Measurements from ENCODE around the gene CDKN3.
"Not testable (repeated sequence)": the region's sequence is repeated elsewhere in the genome, so short reads cannot be mapped to it uniquely, and the experiment has no call there.

The CDKN3 gene

DNA sequence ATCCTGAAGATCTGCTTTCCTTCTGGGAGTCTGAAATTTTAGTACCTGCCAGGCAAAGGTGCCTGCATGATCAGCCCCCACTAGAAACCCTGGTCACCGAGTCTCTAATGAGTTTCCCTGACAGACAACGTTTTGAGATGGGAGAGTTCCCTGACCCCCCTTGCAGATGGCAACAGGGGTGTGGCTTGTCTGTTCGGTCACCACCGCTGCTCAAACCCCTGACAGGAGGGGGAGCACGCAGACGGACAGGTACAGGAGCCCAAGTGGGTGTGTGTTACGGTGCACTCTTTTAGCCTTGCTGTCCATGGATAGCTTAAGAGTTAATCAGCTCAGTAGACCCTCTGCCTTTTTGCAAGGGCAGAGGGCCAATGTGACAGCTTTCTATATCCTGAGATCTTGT is 19.3 kb upstream of the CDKN3 start:
- DNase-seq (no peak), ATAC-seq (ENCODE audit: insufficient read depth, low read depth) (no peak)
- Histone ChIP-seq H2AFZ (ENCODE audit: low read depth, low read length) (no peak overlapping the region), H3K9me3 (ENCODE audit: insufficient read depth, low read length, severe bottlenecking) (no peaks in the 10 kb centered on the region), H3K27ac (ENCODE audit: low read length) (no peak overlapping the region), H3K4me1 (ENCODE audit: insufficient read depth, low read length) (no peaks in the 10 kb centered on the region), H3K36me3 (ENCODE audit: insufficient read depth, low read length) (no peaks in the 10 kb centered on the region), H3K27me3 (ENCODE audit: insufficient read depth, low read length, poor library complexity) (no peaks in the 10 kb centered on the region), H4K20me1 (ENCODE audit: insufficient read depth, low read length) (no peaks in the 10 kb centered on the region), H3K9ac (ENCODE audit: low read depth, low read length) (no peak overlapping the region), H3K79me2 (ENCODE audit: insufficient read depth, low read length) (no peaks in the 10 kb centered on the region), H3K4me3 (ENCODE audit: low read depth in 1 of 2, low read length in 2 of 2) (no peak overlapping the region), H3K4me2 (ENCODE audit: insufficient read depth, low read length) (no peak overlapping the region)
- TF ChIP-seq, protein P1, sequence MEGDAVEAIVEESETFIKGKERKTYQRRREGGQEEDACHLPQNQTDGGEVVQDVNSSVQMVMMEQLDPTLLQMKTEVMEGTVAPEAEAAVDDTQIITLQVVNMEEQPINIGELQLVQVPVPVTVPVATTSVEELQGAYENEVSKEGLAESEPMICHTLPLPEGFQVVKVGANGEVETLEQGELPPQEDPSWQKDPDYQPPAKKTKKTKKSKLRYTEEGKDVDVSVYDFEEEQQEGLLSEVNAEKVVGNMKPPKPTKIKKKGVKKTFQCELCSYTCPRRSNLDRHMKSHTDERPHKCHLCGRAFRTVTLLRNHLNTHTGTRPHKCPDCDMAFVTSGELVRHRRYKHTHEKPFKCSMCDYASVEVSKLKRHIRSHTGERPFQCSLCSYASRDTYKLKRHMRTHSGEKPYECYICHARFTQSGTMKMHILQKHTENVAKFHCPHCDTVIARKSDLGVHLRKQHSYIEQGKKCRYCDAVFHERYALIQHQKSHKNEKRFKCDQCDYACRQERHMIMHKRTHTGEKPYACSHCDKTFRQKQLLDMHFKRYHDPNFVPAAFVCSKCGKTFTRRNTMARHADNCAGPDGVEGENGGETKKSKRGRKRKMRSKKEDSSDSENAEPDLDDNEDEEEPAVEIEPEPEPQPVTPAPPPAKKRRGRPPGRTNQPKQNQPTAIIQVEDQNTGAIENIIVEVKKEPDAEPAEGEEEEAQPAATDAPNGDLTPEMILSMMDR (IDR thresholded peaks at IDR 0.05; ENCODE audit: borderline replicate concordance, extremely low read depth, low read length, poor library complexity, severe bottlenecking), result no peak
- TF ChIP-seq EZH2 (IDR thresholded peaks at IDR 0.05; ENCODE audit: borderline replicate concordance, low read depth, low read length, severe bottlenecking), result no peak

GRCh38 chr14:54378893-54379292 is 17.9 kb upstream of the CDKN3 start:
- H3K9me3 ChIP-seq (ENCODE audit: insufficient read depth, low read length, severe bottlenecking); H2AFZ ChIP-seq (ENCODE audit: low read depth, low read length); H3K4me2 ChIP-seq (ENCODE audit: insufficient read depth, low read length); H3K4me3 ChIP-seq (ENCODE audit: low read depth in 1 of 2, low read length in 2 of 2); H3K27me3 ChIP-seq (ENCODE audit: insufficient read depth, low read length, poor library complexity); H3K27ac ChIP-seq (ENCODE audit: low read length); H4K20me1 ChIP-seq (ENCODE audit: insufficient read depth, low read length); ATAC-seq (ENCODE audit: insufficient read depth, low read depth); H3K9ac ChIP-seq (ENCODE audit: low read depth, low read length); H3K4me1 ChIP-seq (ENCODE audit: insufficient read depth, low read length); H3K36me3 ChIP-seq (ENCODE audit: insufficient read depth, low read length); DNase-seq; H3K79me2 ChIP-seq (ENCODE audit: insufficient read depth, low read length): not testable (repeated sequence)

- H3K79me2 ChIP-seq (ENCODE audit: insufficient read depth, low read length); H3K27me3 ChIP-seq (ENCODE audit: insufficient read depth, low read length, poor library complexity); H3K27ac ChIP-seq (ENCODE audit: low read length); H3K9ac ChIP-seq (ENCODE audit: low read depth, low read length); H4K20me1 ChIP-seq (ENCODE audit: insufficient read depth, low read length); H3K4me2 ChIP-seq (ENCODE audit: insufficient read depth, low read length); ATAC-seq (ENCODE audit: insufficient read depth, low read depth); H3K4me3 ChIP-seq (ENCODE audit: low read depth in 1 of 2, low read length in 2 of 2); H3K9me3 ChIP-seq (ENCODE audit: insufficient read depth, low read length, severe bottlenecking); H2AFZ ChIP-seq (ENCODE audit: low read depth, low read length); H3K4me1 ChIP-seq (ENCODE audit: insufficient read depth, low read length); H3K36me3 ChIP-seq (ENCODE audit: insufficient read depth, low read length); DNase-seq: not testable (repeated sequence)
Observed at GRCh38 chr14:54380558-54380957, 16.2 kb upstream of the CDKN3 start.

- Histone ChIP-seq H3K27ac (ENCODE audit: low read length) (no peak overlapping the region), H4K20me1 (ENCODE audit: insufficient read depth, low read length) (no peaks in the 10 kb centered on the region), H3K79me2 (ENCODE audit: insufficient read depth, low read length) (no peaks in the 10 kb centered on the region), H3K27me3 (ENCODE audit: insufficient read depth, low read length, poor library complexity) (no peaks in the 10 kb centered on the region), H3K4me1 (ENCODE audit: insufficient read depth, low read length) (no peaks in the 10 kb centered on the region), H3K9ac (ENCODE audit: low read depth, low read length) (no peak overlapping the region), H3K36me3 (ENCODE audit: insufficient read depth, low read length) (no peaks in the 10 kb centered on the region), H2AFZ (ENCODE audit: low read depth, low read length) (no peak overlapping the region), H3K4me2 (ENCODE audit: insufficient read depth, low read length) (no peak overlapping the region), H3K4me3 (ENCODE audit: low read depth in 1 of 2, low read length in 2 of 2) (no peak overlapping the region), H3K9me3 (ENCODE audit: insufficient read depth, low read length, severe bottlenecking) (no peaks in the 10 kb centered on the region)
- TF ChIP-seq, protein P1 (IDR thresholded peaks at IDR 0.05; ENCODE audit: borderline replicate concordance, extremely low read depth, low read length, poor library complexity, severe bottlenecking), result no peak
- no peak for TF ChIP-seq EZH2 (IDR thresholded peaks at IDR 0.05; ENCODE audit: borderline replicate concordance, low read depth, low read length, severe bottlenecking)
- ATAC-seq (ENCODE audit: insufficient read depth, low read depth), result no peak
- DNase-seq, result no peak
Observed at GRCh38 chr14:54381821-54382220, 15.0 kb upstream of the CDKN3 start.

All from DND-41 (cell line).